ENCODE data around the gene CACNA1D.

Gene CACNA1D

DNA sequence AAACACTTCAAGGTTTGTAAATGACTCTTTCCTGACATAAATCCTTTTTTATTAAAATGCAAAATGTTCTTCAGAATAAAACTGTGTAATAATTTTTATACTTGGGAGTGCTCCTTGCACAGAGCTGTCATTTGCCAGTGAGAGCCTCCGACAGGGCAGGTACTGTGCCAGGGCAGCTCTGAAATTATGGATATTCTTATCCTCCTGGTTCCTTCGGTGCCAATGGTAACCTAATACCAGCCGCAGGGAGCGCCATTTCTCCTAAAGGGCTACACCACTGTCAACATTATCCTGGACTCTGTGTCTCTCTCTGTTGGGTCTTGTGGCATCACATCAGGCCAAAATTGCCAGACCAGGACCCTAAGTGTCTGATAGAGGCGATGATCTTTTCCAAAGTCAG, 318.8 kb downstream of the CACNA1D start:
- no peak for DNase-seq

DNA sequence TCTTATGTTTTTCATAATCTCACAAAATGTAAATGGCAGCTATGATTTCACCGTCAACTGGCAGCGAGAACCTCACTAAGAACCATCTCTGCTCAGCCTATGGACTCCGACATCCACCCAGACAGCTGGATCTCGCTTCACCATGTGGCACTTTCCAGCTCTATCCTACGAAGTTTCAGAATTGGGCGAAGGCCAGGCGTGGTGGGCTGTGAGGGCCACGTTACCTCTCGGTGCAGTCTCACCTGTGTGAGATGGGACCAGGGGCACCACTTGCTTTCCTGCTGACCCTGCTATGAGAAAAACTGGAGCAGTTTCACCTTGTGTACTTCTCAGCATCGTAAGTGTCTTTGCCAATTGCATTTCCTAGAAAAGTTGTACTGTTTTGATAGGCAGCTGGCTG, 319.5 kb downstream of the CACNA1D start:
- no peak for DNase-seq

GRCh38 chr3:53815067-53815466, 320.7 kb downstream of the CACNA1D start:
- no peak for DNase-seq

DNA sequence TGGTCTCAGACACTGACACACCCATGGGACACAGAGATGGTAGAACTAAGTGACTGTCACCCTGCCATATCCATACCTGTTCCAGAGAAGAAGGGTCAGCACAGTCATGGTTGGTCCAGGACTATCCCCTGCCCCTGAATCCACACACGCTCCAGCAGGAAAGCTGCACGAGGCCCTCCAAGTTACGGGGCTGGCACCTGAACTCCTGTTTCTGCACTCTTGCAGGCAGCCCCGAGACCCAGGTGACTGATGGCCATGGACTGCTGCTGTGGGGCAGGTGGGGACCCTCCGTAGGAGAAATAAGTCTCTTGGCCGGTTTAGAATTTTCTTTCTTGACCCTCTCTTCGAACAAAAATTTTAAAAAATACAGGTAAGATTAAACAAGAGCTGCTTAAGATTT, 321.2 kb downstream of the CACNA1D start:
- DNase-seq, result no peak

DNA sequence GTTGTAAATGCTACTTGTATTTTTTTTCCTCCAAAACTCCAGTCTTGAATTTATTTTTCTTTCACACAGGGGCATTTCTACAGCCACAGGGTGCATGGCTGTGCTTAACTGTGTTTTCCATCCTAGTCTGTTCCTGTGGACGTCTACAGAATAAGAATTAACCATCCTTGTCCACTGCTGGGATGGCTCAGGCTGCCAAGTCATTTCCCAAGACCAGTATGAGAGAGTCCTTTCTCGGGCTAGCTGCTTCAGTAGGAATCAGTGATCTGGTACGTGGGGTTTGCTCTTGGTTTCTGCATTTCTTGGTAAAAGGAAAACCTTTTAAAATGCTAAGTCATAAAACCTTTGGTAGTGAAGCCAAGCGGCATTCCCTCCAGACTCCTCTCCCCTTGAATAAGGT, 322.0 kb downstream of the CACNA1D start:
- DNase-seq, result no peak

GRCh38 chr3:53817211-53817610, 322.8 kb downstream of the CACNA1D start:
- no peak for DNase-seq

GRCh38 chr3:53817809-53818208, 323.4 kb downstream of the CACNA1D start:
- no peak for DNase-seq

DNA sequence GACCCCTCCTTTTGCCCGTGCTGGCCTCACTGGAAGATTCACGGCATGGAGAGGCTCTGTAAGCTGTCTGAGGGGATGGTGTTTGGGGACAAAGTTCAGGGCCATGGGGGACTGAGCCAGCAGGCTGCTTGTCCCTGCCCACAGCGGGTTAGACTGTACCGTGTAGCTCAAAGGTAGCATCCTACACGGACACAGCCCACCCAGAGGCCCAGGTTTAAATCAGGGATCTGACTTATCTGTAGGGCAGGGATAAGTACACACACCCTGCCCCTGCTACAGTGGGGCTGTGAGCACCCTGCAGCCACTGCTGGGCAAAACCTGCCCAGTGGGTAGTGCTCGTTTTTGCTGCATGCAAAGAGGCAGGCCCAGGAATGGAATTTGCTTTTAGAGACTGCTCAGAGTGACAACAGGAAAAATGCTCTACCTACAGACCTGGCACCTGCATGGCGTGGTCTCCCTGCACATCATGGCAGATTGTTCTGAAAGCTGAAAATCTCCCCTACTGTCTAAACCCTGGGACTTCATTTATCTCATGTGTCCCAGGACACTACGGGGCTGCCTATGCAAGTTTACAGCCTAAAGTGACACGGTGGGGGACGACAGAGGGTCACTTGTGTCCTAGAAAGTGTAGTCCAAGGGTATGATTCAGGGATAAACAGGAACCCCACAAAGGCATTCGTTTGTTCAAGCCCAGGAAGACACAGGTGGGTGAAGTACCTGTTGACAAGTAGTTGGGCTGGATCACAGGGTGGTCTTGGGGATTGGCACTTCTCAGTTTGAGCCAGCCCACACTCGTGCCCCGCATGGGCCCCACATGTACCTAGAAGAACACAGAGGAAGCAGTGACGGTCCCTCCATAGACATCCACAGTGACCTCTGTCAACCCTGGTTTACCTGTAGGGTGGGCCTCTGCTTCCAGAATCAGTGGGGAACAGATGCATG, 324.1 kb downstream of the CACNA1D start:
- DNase-seq, result no peak

DNA sequence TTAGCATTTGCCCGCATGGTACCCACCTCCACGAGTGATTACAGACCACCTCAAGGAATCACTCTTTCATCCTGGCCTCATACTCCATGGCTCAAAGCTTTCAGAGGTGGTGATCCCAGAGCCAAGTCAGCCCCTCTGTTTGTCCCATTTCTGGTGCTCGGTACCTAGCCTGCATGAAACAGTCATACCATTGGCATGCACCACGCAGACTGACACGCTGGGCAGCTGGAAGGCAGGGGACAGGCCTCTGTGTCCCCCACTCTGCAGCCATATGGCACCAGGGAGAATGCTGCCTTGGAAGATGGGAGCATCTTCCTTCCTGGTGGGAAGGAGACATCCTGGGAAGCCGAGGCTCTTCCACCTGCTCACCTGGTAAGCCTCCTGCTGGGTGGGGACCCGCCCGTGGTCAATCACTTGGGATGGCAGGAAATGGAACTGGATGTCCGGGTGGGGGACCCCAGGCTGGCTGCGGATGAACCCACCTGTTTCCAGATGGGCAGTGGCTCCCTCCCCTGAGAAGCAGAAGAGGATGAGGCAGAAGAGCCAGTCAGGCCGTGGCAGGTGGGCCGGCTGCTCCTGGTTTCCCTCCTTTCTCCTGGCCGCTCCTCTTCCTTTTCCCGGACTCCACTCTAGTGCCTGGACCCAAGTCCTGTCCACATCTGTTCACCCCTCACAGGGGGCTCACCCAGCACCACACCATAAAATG, 324.9 kb downstream of the CACNA1D start:
- no peak for DNase-seq

DNA sequence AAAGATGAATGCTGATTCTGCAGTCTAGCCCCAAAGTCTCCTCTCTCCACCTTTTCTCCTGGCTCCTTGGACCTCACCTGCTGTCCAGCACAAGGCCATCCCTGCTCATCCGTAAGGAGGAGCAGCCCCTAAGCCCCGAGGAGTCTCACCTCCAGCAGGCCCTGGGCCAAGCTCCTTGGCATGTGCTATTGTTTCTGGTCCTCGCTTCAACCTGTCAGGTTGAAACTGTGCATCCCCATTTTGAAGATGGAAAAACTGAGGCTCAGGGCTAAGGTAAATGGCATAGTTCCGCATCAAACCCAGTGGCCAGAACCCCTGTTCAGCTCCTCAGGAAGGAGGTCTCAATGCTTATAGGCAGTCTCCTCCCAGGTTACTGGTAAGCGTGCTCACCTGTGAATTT, 325.7 kb downstream of the CACNA1D start:
- DNase-seq, result no peak

GRCh38 chr3:53820756-53821580, 326.6 kb downstream of the CACNA1D start:
- DNase-seq, result no peak

DNA sequence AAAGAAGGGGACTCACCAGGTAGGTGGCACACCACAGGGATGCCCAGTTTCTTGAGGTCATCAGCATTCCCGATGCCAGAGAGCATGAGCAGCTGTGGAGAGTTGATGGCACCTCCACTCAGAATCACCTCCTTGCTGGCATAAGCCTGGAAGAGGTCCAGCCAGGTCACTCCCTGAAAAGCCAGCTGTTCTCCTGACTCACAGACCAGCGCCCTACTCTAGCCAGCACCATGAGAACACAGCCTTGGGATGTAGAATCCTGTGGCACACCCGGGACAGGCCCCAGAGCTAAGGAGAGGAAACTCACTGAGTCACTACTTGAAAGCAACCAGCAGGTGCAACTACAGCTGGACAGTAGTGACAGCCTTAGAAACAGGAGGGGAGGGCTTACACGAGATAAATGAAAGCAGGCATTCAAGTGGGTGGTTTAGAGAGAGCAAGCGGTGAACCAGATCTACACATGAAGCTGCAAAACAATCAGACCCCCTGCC, 327.3 kb downstream of the CACNA1D start:
- DNase-seq, result peak; percentile 59 to 65

DNA sequence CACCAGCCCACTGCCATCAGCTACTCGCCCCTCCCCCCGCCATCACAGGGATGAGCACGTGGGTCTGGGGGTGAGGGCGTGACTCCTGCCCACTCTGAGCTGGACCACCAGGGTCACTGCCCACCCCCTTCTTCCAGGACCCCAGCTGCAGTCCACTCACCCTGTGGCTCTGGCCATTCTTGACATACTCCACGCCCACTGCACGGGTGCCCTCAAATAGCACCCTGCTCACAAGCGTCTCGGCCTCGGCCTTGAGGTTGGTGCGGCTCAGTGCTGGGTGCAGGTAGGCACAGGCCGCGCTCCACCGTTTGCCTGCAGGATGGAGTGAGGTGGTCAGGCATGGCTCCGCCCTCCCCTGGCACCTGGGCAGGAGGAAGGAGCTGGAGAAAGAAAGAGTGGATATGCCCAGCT, 327.9 kb downstream of the CACNA1D start:
- DNase-seq, result no peak

GRCh38 chr3:53823026-53823955, 328.9 kb downstream of the CACNA1D start:
- no peak for DNase-seq

DNA sequence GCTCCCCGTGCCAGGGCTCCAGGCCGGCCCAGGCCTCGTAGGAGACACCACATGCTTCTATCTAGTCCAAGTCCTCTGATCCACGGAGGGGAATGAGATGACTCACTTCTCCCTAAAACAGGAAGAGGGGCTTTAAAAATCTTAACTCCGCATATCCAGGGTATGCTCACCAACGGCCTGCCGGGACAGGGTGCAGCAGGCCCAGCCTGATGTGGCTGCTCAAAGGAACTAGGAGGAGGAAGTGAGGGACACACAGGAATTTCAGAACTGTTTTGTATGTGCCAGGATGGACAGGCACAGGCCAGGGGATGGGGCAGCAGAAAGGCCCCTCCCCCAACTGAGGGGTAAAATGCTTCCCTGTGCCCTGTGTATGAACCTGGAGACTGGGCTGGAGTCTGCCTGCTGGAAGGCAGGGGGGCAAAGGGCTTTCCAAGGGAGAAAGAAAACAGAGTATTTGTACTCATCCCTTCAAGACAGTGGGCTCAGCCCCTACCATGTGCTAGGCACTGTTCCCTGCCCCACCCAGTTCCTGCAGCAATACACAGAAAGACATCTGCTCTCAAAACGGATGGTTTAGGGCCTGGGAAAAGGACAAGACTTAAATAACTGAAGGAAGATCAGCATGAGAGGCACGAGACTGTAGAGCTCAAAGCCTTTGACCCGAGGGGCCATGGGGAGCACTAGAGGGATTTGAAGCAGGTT, 329.7 kb downstream of the CACNA1D start:
- no peak for DNase-seq

GRCh38 chr3:53824795-53825194, 330.4 kb downstream of the CACNA1D start:
- no peak for DNase-seq

- DNase-seq, result no peak
Measured at GRCh38 chr3:53826048-53826447, 331.6 kb downstream of the CACNA1D start.

DNA sequence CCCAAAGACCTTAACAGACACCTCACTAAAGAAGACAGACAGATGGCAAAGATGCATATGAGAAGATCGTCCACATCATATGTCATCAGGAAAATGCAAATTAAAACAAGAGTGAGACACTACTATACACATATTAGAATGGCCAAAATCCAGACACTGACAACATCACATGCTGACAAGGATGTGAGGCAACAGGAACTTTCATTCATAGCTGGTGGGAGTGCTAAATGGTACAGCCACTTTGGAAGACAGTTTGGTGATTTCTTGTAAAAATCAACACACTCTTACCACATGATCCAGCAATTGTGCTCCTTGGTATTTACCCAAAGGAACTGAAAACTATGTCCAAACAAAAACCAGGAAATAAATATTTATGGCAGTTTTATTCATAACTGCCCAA, 334.2 kb downstream of the CACNA1D start:
- no peak for DNase-seq

DNA sequence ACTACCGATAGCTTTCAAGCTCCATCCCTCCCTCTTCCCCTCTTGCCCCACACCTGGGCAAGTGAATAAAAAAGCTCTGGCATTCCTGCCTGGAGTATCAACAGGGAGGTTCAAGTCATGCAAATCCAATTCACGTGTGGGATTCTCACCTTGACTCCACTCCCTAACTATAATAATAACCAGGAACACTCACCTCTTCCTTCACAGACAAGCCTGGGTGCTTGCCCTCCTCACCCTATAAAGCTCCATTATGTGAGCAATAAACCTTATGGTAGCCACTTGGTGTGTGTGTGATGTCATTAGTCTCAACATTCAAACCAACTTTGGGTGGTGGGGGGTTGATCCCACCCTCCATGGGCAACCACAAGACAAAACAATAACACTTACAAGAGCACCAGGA, 335.2 kb downstream of the CACNA1D start:
- DNase-seq, result no peak

- no peak for DNase-seq
Measured at GRCh38 chr3:53830944-53831343, 336.5 kb downstream of the CACNA1D start.

- DNase-seq, result no peak
Measured at GRCh38 chr3:53833053-53833645, 338.7 kb downstream of the CACNA1D start.
